HT1080 (cell line): ENCODE data around the gene ZNF326. TPM values are rescaled to one million over a fixed set of nuclear protein-coding genes. Genes with fewer than 3 reads are reported as not detected.
"Not testable (repeated sequence)": the region's sequence is repeated elsewhere in the genome, so short reads cannot be mapped to it uniquely, and the experiment has no call there.

Experiments used
- DNase-seq: peaks from one replicate; pipeline ENCODE4 v3.0.0-alpha.2; 2015; ENCODE audit warnings: low read depth
- total RNA-seq: library from RNA; depleted of rRNA; stranded (reverse); fragments of >200 nt; shearing (Covaris generic); gene quantifications from 2 replicates; pipeline ENCODE4 v1.2.3, GENCODE V29; 2014

ZNF326 gene
- total RNA-seq, 1 experiment from 2014 or later: 5.5 TPM

GRCh38 chr1:89965193-89965768, 29.6 kb upstream of the ZNF326 start:
- DNase-seq: no peak

- no peak for DNase-seq
Measured at GRCh38 chr1:89966656-89967055, 28.3 kb upstream of the ZNF326 start.

- no peak for DNase-seq
Measured at GRCh38 chr1:89971600-89971999, 23.3 kb upstream of the ZNF326 start.

GRCh38 chr1:89972024-89972423, 22.9 kb upstream of the ZNF326 start:
- DNase-seq: no peak

- no peak for DNase-seq
Measured at GRCh38 chr1:89973471-89974127, 21.3 kb upstream of the ZNF326 start.

GRCh38 chr1:89974256-89974655, 20.7 kb upstream of the ZNF326 start:
- DNase-seq: no peak

- DNase-seq: peak; percentile 68
Measured at GRCh38 chr1:89974696-89975470, 20.0 kb upstream of the ZNF326 start.

GRCh38 chr1:89975540-89976125, 19.3 kb upstream of the ZNF326 start:
- no peak for DNase-seq

- no peak for DNase-seq
Measured at GRCh38 chr1:89978755-89979154, 16.2 kb upstream of the ZNF326 start.

- DNase-seq: no peak
Measured at GRCh38 chr1:89980605-89981004, 14.3 kb upstream of the ZNF326 start.

GRCh38 chr1:89982846-89983245, 12.1 kb upstream of the ZNF326 start:
- not testable (repeated sequence) for DNase-seq

- DNase-seq: not testable (repeated sequence)
Measured at GRCh38 chr1:89984564-89985116, 10.3 kb upstream of the ZNF326 start.

- no peak for DNase-seq
Measured at GRCh38 chr1:89986020-89986419, 8.9 kb upstream of the ZNF326 start.

GRCh38 chr1:89987159-89987819, 7.6 kb upstream of the ZNF326 start:
- peak; percentile 62 for DNase-seq

GRCh38 chr1:89989099-89989498, 5.8 kb upstream of the ZNF326 start:
- DNase-seq: no peak

GRCh38 chr1:89989799-89990198, 5.1 kb upstream of the ZNF326 start:
- no peak for DNase-seq

- peak; percentile 34 for DNase-seq
Measured at GRCh38 chr1:89990976-89991831, 3.7 kb upstream of the ZNF326 start.

GRCh38 chr1:89993541-89993940, 1.4 kb upstream of the ZNF326 start:
- no peak for DNase-seq

- DNase-seq: no peak
Measured at GRCh38 chr1:89994231-89994804, 592 bp upstream of the ZNF326 start.
